ENCODE data around the gene LPGAT1. TPM values are rescaled to one million over a fixed set of nuclear protein-coding genes. Genes with fewer than 3 reads are reported as not detected.
A peak's percentile ranks its signal among the peaks of the same experiment; 100 is the strongest.

Gene LPGAT1
- total and polyA plus RNA-seq, 2 of the 13 experiments (the other 11 are each of a cell fraction or from before 2014, with no cell fraction given): 12.1 to 48.3 TPM

DNA sequence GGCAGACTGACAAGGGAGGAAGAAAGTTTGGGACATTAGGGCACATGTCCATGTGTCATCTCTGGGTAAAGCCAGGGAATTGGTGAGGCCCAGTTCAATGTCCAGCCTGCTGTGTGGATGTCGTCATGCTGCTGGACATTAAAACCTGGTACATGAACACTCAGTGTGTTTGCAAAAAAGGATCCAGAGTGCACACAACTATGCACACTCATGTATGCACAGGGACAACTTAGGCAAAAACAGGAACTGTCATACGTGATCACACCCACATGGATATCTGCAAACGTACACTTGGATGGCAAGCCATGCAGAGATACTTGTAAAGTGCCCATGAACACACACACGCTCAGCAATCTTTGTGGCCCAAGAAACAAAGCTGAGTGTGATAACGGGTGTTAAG lies 107.3 kb downstream of the LPGAT1 start (continued):
- TF ChIP-seq, protein P1, sequence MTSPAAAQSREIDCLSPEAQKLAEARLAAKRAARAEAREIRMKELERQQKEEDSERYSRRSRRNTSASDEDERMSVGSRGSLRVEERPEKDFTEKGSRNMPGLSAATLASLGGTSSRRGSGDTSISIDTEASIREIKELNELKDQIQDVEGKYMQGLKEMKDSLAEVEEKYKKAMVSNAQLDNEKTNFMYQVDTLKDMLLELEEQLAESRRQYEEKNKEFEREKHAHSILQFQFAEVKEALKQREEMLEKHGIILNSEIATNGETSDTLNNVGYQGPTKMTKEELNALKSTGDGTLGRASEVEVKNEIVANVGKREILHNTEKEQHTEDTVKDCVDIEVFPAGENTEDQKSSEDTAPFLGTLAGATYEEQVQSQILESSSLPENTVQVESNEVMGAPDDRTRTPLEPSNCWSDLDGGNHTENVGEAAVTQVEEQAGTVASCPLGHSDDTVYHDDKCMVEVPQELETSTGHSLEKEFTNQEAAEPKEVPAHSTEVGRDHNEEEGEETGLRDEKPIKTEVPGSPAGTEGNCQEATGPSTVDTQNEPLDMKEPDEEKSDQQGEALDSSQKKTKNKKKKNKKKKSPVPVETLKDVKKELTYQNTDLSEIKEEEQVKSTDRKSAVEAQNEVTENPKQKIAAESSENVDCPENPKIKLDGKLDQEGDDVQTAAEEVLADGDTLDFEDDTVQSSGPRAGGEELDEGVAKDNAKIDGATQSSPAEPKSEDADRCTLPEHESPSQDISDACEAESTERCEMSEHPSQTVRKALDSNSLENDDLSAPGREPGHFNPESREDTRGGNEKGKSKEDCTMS (CRISPR knock-in tag; conservative IDR thresholded peaks at IDR 0.05): no peak
- TF ChIP-seq, protein P2, sequence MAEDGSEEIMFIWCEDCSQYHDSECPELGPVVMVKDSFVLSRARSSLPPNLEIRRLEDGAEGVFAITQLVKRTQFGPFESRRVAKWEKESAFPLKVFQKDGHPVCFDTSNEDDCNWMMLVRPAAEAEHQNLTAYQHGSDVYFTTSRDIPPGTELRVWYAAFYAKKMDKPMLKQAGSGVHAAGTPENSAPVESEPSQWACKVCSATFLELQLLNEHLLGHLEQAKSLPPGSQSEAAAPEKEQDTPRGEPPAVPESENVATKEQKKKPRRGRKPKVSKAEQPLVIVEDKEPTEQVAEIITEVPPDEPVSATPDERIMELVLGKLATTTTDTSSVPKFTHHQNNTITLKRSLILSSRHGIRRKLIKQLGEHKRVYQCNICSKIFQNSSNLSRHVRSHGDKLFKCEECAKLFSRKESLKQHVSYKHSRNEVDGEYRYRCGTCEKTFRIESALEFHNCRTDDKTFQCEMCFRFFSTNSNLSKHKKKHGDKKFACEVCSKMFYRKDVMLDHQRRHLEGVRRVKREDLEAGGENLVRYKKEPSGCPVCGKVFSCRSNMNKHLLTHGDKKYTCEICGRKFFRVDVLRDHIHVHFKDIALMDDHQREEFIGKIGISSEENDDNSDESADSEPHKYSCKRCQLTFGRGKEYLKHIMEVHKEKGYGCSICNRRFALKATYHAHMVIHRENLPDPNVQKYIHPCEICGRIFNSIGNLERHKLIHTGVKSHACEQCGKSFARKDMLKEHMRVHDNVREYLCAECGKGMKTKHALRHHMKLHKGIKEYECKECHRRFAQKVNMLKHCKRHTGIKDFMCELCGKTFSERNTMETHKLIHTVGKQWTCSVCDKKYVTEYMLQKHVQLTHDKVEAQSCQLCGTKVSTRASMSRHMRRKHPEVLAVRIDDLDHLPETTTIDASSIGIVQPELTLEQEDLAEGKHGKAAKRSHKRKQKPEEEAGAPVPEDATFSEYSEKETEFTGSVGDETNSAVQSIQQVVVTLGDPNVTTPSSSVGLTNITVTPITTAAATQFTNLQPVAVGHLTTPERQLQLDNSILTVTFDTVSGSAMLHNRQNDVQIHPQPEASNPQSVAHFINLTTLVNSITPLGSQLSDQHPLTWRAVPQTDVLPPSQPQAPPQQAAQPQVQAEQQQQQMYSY (CRISPR knock-in tag; IDR thresholded peaks at IDR 0.05): no peak
- TF ChIP-seq FOXO4 (CRISPR knock-in tag; conservative IDR thresholded peaks at IDR 0.05) (no peak), ZNF232 (CRISPR knock-in tag; IDR thresholded peaks at IDR 0.05; ENCODE audit: borderline replicate concordance) (no peak), ZFP62 (CRISPR knock-in tag; IDR thresholded peaks at IDR 0.05) (no peak), GATAD1 (CRISPR knock-in tag; IDR thresholded peaks at IDR 0.05) (no peak), SMARCC2 (IDR thresholded peaks at IDR 0.05) (no peak), ETV6 (CRISPR knock-in tag; conservative IDR thresholded peaks at IDR 0.05) (no peak), TFDP2 (CRISPR knock-in tag; IDR thresholded peaks at IDR 0.05) (no peak), GZF1 (CRISPR knock-in tag; IDR thresholded peaks at IDR 0.05) (no peak), TBX2 (CRISPR knock-in tag; IDR thresholded peaks at IDR 0.05; ENCODE audit: borderline replicate concordance) (peak; percentile 41; the same call in 1 of the 2 replicates), CBX5 (CRISPR knock-in tag; IDR thresholded peaks at IDR 0.05; ENCODE audit: borderline replicate concordance) (no peak)
- TF ChIP-seq, protein P3, sequence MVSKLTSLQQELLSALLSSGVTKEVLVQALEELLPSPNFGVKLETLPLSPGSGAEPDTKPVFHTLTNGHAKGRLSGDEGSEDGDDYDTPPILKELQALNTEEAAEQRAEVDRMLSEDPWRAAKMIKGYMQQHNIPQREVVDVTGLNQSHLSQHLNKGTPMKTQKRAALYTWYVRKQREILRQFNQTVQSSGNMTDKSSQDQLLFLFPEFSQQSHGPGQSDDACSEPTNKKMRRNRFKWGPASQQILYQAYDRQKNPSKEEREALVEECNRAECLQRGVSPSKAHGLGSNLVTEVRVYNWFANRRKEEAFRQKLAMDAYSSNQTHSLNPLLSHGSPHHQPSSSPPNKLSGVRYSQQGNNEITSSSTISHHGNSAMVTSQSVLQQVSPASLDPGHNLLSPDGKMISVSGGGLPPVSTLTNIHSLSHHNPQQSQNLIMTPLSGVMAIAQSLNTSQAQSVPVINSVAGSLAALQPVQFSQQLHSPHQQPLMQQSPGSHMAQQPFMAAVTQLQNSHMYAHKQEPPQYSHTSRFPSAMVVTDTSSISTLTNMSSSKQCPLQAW (CRISPR knock-in tag; IDR thresholded peaks at IDR 0.05): peak; percentile 40; the same call in 1 of the 2 replicates

All from HepG2 (cell line).